ENCODE measurements around the gene HERPUD2. TPM values are rescaled to one million over a fixed set of nuclear protein-coding genes. Genes with fewer than 3 reads are reported as not detected.

HERPUD2 gene
- total and polyA plus RNA-seq, 2 experiments from 2014 or later: 15.2 to 22.7 TPM

DNA sequence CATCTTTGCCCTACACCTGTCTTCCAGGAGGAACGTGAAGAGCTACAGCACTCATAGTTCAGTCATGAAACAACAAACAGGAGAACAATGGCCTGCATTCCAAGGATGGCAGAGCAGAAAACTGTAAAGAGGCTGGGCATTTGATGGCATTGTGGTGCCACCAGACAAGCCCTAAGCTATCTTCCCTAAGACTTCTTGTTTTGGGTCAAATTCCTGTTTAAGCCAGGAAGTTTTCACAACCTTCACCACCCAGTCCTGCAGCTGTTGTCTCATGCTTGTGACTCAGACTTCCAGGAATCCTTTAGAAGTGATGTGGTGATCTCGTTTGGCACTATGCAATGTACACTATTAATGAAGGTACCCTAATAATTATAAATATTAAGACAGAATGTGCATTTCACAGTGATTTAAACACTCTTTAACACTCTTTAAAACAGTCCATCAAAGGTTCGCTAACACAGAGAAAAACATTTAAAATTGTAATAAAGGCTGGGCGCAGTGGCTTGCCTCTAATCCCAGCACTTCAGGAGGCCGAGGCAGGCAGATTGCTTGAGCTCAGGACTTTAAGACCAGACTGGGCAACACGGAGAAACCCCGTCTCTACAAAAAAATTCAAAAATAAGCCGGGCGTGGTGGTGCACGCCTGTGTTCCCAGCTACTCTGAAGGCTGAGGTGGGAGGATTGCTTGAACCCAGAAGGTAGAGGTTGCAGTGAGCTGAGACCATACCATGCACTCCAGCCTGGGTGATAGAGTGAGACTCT, 2.7 kb upstream of the HERPUD2 start:
- peak; percentile 77 for DNase-seq
- Histone ChIP-seq H3K36me3 (ENCODE audit: low read depth) (no peaks in the 10 kb centered on the region), H3K9me2 (ENCODE audit: insufficient read depth) (no peaks in the 10 kb centered on the region), H3K79me2 (ENCODE audit: insufficient read depth) (peaks cover 31% of the 10 kb centered on the region), H3K9me3 (ENCODE audit: low read depth) (no peaks in the 10 kb centered on the region), H3K4me1 (ENCODE audit: insufficient read depth) (peaks cover 40% of the 10 kb centered on the region), H3K9ac (no peak overlapping the region), H3F3A (ENCODE audit: insufficient read depth) (peaks cover 23% of the 10 kb centered on the region; the same call in 1 of the 2 replicates), H2AFZ (no peak overlapping the region), H3K4me2 (ENCODE audit: unreplicated experiment) (peak overlapping the region; percentile 59), H3K27ac (peak overlapping the region; percentile 32; the same call in 1 of the 2 replicates), H3K4me3 (no peak overlapping the region), H4K20me1 (ENCODE audit: insufficient read depth) (no peaks in the 10 kb centered on the region), H3K27me3 (replicated peaks; ENCODE audit: insufficient read depth) (no peaks in the 10 kb centered on the region)
- 86% methylated on average over 10 of the region's 10 CpGs for WGBS, 2 experiments (ENCODE audit: low coverage in 1 of 2, low lambda C conversion rate in 2 of 2, missing lambda C conversion rate in 2 of 2)
- in situ Hi-C loops (cut with MboI): no loop called here
- no peak for TF ChIP-seq EZH2phosphoT487 (IDR thresholded peaks at IDR 0.05; ENCODE audit: insufficient read depth, low read depth)
- TF ChIP-seq EZH2 (IDR thresholded peaks at IDR 0.05; ENCODE audit: insufficient read depth, poor library complexity, severe bottlenecking): no peak

DNA sequence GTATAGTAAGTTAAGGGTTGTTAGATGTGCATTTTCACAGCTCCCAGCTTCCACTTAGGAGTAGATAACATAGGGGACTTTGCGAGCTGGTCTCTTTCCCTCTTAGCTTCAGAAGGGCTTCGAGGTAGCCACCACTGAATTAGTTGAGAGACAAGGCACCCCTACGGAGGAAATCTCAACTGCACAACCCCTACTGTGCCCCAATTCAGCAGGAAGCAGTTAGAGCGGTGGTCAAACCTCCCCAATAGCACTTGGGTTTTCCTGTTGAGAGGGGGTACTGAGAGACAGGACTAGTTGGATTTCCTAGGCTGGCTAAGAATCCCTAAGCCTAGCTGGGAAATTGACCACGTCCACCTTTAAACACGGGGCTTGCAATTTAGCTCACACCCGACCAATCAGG, 1.1 kb upstream of the HERPUD2 start:
- Histone ChIP-seq H3K4me2 (ENCODE audit: unreplicated experiment) (peak overlapping the region; percentile 99), H3K27me3 (replicated peaks; ENCODE audit: insufficient read depth) (no peaks in the 10 kb centered on the region), H3K27ac (no peak overlapping the region), H3K9me3 (ENCODE audit: low read depth) (no peaks in the 10 kb centered on the region), H3K79me2 (ENCODE audit: insufficient read depth) (peaks cover 47% of the 10 kb centered on the region), H3F3A (ENCODE audit: insufficient read depth) (peaks cover 20% of the 10 kb centered on the region; the same call in 1 of the 2 replicates), H4K20me1 (ENCODE audit: insufficient read depth) (no peaks in the 10 kb centered on the region), H3K36me3 (ENCODE audit: low read depth) (no peaks in the 10 kb centered on the region), H3K9ac (no peak overlapping the region), H3K9me2 (ENCODE audit: insufficient read depth) (no peaks in the 10 kb centered on the region), H2AFZ (no peak overlapping the region), H3K4me3 (peak overlapping the region; percentile 96), H3K4me1 (ENCODE audit: insufficient read depth) (peaks cover 50% of the 10 kb centered on the region)
- WGBS, 2 experiments (ENCODE audit: low coverage in 1 of 2, low lambda C conversion rate in 2 of 2, missing lambda C conversion rate in 2 of 2): 86 to 89% methylated on average over 7 of the region's 7 CpGs
- in situ Hi-C loops (cut with MboI): no loop called here
- DNase-seq: no peak
- TF ChIP-seq EZH2phosphoT487 (IDR thresholded peaks at IDR 0.05; ENCODE audit: insufficient read depth, low read depth) (no peak), EZH2 (IDR thresholded peaks at IDR 0.05; ENCODE audit: insufficient read depth, poor library complexity, severe bottlenecking) (no peak)

DNA sequence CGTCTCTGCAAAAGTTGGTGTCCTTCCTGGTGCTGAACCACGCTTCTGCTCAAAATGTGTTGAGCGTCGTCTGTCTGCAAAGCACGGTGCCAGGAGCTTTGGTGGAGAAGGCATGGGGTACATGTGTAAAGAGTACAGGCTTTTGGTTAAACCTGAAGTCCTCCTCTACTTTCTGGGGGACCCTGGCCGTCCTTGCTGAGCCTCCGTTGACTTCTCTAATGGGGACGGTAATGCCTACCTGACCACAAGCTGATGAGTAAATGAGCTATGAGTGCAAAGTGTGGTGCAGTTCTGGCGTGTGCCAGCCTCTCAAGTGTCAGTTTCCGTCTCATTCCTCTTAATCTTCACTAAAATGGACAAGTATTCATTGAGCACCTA, 527 bp upstream of the HERPUD2 start:
- H3K4me2 ChIP-seq (ENCODE audit: unreplicated experiment): peak overlapping the region; percentile 99
- in situ Hi-C loops (cut with MboI): no loop called here
- H3K4me1 ChIP-seq (ENCODE audit: insufficient read depth): peaks cover 50% of the 10 kb centered on the region
- no peaks in the 10 kb centered on the region for H3K27me3 ChIP-seq (replicated peaks; ENCODE audit: insufficient read depth)
- H3F3A ChIP-seq (ENCODE audit: insufficient read depth): peaks cover 15% of the 10 kb centered on the region; the same call in 1 of the 2 replicates
- peaks cover 52% of the 10 kb centered on the region for H3K79me2 ChIP-seq (ENCODE audit: insufficient read depth)
- peak overlapping the region; percentile 84 for H3K27ac ChIP-seq
- peak overlapping the region; percentile 85 for H2AFZ ChIP-seq
- peak overlapping the region; percentile 96 for H3K4me3 ChIP-seq
- peak overlapping the region; percentile 91 for H3K9ac ChIP-seq
- no peaks in the 10 kb centered on the region for H4K20me1 ChIP-seq (ENCODE audit: insufficient read depth)
- DNase-seq: no peak
- WGBS, 2 experiments (ENCODE audit: low coverage in 1 of 2, low lambda C conversion rate in 2 of 2, missing lambda C conversion rate in 2 of 2): 1 to 4% methylated on average over 10 of the region's 10 CpGs
- H3K9me2 ChIP-seq (ENCODE audit: insufficient read depth): no peaks in the 10 kb centered on the region
- H3K36me3 ChIP-seq (ENCODE audit: low read depth): no peaks in the 10 kb centered on the region
- no peaks in the 10 kb centered on the region for H3K9me3 ChIP-seq (ENCODE audit: low read depth)
- TF ChIP-seq EZH2 (IDR thresholded peaks at IDR 0.05; ENCODE audit: insufficient read depth, poor library complexity, severe bottlenecking): no peak
- no peak for TF ChIP-seq EZH2phosphoT487 (IDR thresholded peaks at IDR 0.05; ENCODE audit: insufficient read depth, low read depth)

DNA sequence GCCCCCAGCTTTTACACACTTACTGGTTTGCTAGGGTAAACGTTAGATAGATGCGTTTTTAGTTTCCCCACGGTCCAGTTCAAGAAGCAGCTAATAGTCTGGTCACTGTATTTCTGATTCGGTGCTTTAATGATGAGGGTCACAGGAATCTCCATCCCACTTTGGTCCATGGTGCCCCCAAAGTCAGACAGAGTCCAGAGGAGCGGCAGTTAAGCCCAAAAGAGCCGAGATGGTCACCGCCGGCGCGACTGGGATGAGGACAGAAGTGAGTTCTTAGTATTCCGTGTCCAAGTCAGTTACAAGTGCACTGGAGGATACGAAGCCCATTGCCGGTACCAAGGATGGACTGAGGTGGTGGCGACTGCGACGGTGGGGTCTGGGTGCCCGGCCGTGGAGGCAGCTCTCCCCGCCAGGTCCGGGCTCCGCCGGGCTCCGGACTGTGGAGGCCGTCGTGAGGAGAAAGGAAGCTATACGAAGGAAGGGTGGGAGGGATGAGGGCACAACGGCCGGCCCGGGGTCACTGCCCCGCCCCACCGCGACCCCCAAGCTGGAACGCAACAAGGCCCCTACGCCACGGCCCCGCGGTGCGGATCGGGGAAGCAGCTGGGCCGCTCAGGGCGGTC, 663 bp downstream of the HERPUD2 start:
- Histone ChIP-seq H2AFZ (peak overlapping the region; percentile 85), H3K9ac (peak overlapping the region; percentile 91), H3K27ac (peak overlapping the region; percentile 84), H3K9me3 (ENCODE audit: low read depth) (no peaks in the 10 kb centered on the region), H3K79me2 (ENCODE audit: insufficient read depth) (peaks cover 64% of the 10 kb centered on the region), H3K4me1 (ENCODE audit: insufficient read depth) (peaks cover 50% of the 10 kb centered on the region), H3K36me3 (ENCODE audit: low read depth) (no peaks in the 10 kb centered on the region), H3K9me2 (ENCODE audit: insufficient read depth) (no peaks in the 10 kb centered on the region), H3F3A (ENCODE audit: insufficient read depth) (peaks cover 7% of the 10 kb centered on the region; the same call in 1 of the 2 replicates), H4K20me1 (ENCODE audit: insufficient read depth) (no peaks in the 10 kb centered on the region), H3K4me3 (peak overlapping the region; percentile 96), H3K4me2 (ENCODE audit: unreplicated experiment) (peak overlapping the region; percentile 98), H3K27me3 (replicated peaks; ENCODE audit: insufficient read depth) (no peaks in the 10 kb centered on the region)
- in situ Hi-C loops (cut with MboI): no loop called here
- TF ChIP-seq EZH2phosphoT487 (IDR thresholded peaks at IDR 0.05; ENCODE audit: insufficient read depth, low read depth): no peak
- TF ChIP-seq EZH2 (IDR thresholded peaks at IDR 0.05; ENCODE audit: insufficient read depth, poor library complexity, severe bottlenecking): no peak
- WGBS, 2 experiments (ENCODE audit: low coverage in 1 of 2, low lambda C conversion rate in 2 of 2, missing lambda C conversion rate in 2 of 2): 2 to 3% methylated on average over 29 to 41 of the region's 41 CpGs
- peak; percentile 55 for DNase-seq
